C4-2B (cell line): ENCODE data around the gene FNDC3B.

Experiments
- H3K27ac ChIP-seq: fragments of 450-650 bp; 2 replicates; pipeline ENCODE4 v1.5.1; 2017
- CTCF ChIP-seq: fragments of 450-650 bp; conservative IDR thresholded peaks from 2 replicates; pipeline ENCODE4 v1.5.1; 2017; ENCODE audit warnings: mild to moderate bottlenecking
- ZFX ChIP-seq: fragments of 450-650 bp; IDR thresholded peaks from 2 replicates; pipeline ENCODE4 v1.6.1; 2017

FNDC3B gene

GRCh38 chr3:172070802-172071201, 31.4 kb downstream of the FNDC3B start:
- H3K27ac ChIP-seq: no peak overlapping the region
- TF ChIP-seq CTCF (no peak), ZFX (no peak)

GRCh38 chr3:172071780-172072330, 32.5 kb downstream of the FNDC3B start:
- TF ChIP-seq ZFX (no peak), CTCF (no peak)
- H3K27ac ChIP-seq: no peak overlapping the region

GRCh38 chr3:172072543-172072942, 33.2 kb downstream of the FNDC3B start:
- no peak for TF ChIP-seq ZFX
- TF ChIP-seq CTCF: no peak
- H3K27ac ChIP-seq: no peak overlapping the region

GRCh38 chr3:172073262-172073915, 34.0 kb downstream of the FNDC3B start:
- TF ChIP-seq CTCF: no peak
- no peak overlapping the region for H3K27ac ChIP-seq

- TF ChIP-seq ZFX (no peak), CTCF (no peak)
- no peak overlapping the region for H3K27ac ChIP-seq
These were observed 34.7 kb downstream of the FNDC3B start for GRCh38 chr3:172074032-172074431.

GRCh38 chr3:172074586-172074985, 35.2 kb downstream of the FNDC3B start:
- TF ChIP-seq ZFX: no peak

GRCh38 chr3:172076212-172076611, 36.8 kb downstream of the FNDC3B start:
- no peak overlapping the region for H3K27ac ChIP-seq
- TF ChIP-seq ZFX: no peak

More at GRCh38 chr3:172074586-172074985, 35.2 kb downstream of the FNDC3B start:
- H3K27ac ChIP-seq: no peak overlapping the region

- H3K27ac ChIP-seq: no peak overlapping the region
- no peak for TF ChIP-seq CTCF
- TF ChIP-seq ZFX: no peak
These were observed 37.9 kb downstream of the FNDC3B start for GRCh38 chr3:172077197-172077757.
